ENCODE measurements around the gene KLHL18. TPM values are rescaled to one million over a fixed set of nuclear protein-coding genes. Genes with fewer than 3 reads are reported as not detected.

Gene KLHL18
- total RNA-seq, 1 experiment from 2014 or later = 28.6 TPM

DNA sequence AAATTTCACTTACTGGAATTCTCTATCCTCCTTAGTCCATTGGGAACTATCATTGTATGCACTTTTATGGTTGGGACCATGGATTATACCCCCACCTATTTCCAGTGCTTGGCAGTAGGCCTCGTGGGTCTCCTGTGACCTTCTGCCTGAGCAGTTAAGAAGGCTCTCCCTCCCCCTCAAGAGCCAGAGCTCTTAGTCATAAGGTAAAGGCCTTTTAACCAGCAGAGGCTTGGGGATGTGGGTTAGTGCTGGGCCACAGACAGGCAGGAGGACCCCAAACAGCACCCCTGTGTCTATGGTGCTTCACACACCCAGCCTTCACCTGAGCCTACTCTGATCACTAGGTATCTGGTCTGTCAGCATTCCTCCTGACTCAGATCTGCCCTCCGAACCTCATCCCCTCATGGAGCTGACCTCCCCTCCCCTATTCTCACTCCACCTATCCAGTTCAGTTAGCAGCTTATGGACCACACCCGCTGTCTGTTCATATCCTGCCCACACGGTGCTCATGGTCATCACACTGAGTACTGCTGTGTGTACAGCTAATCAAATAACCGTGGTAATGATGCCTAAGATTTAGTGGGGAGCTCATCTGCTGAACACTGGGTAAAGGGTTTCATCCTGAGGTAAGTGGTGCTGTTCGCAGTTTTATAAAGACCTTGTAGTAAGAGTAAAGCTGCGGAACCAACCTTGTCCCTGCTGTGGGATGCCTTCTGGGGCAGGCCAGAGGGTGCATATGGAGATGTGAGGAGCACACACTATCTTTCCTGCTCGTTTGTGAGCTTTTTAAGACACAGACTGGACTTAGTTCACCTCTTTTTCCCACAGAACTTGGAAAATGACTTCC is 40.9 kb downstream of the KLHL18 start:
- Histone ChIP-seq H3F3A (ENCODE audit: low read length, unreplicated experiment) (no peaks in the 10 kb centered on the region), H3K27ac (ENCODE audit: low read length) (peak overlapping the region; percentile 63), H3K36me3 (ENCODE audit: low read depth, low read length) (peaks cover 36% of the 10 kb centered on the region), H3K9ac (ENCODE audit: low read length) (no peak overlapping the region; the same call in 1 of the 2 replicates), H3K79me2 (ENCODE audit: low read length) (no peaks in the 10 kb centered on the region; the same call in 1 of the 2 replicates), H3K9me3 (ENCODE audit: low read length) (no peaks in the 10 kb centered on the region), H4K20me1 (ENCODE audit: low read length) (no peaks in the 10 kb centered on the region), H3K9me2 (replicated peaks; ENCODE audit: low read length) (no peaks in the 10 kb centered on the region), H3K4me1 (ENCODE audit: insufficient read depth, low read length) (peaks cover 19% of the 10 kb centered on the region), H3K4me2 (ENCODE audit: low read length) (peak overlapping the region; percentile 66), H3K4me3 (ENCODE audit: low read length) (no peak overlapping the region), H2AFZ (ENCODE audit: low read length) (no peak overlapping the region), H3K27me3 (ENCODE audit: low read length) (no peaks in the 10 kb centered on the region)
- BruUV-seq (replicated peaks) = no TSS peak
- ChIA-PET CTCF (interaction anchor here (0.6 to 1.7 kb wide), 6 partner anchors 41 to 290 kb away, joined by 3 to 11 read pairs (median 3); partner anchors contain the start of genes KIF9 and KLHL18), POLR2A (ENCODE audit: unreplicated experiment) (no interaction called here)
- intact Hi-C loops (cut with micrococcal nuclease) = loop anchor here (1.0 to 10.0 kb wide), 3 partner anchors 42 to 159 kb away; partner anchors contain the start of gene SETD2
- DNase-seq = peak; percentile 88
- TF ChIP-seq EZH2 (IDR thresholded peaks at IDR 0.05; ENCODE audit: low read length, unreplicated experiment) (no peak), EZH2phosphoT487 (IDR thresholded peaks at IDR 0.05; ENCODE audit: borderline replicate concordance, low read length) (no peak), CTCF (conservative IDR thresholded peaks at IDR 0.05; ENCODE audit: low read depth, low read length) (no peak)
- ATAC-seq = peak; percentile 75

DNA sequence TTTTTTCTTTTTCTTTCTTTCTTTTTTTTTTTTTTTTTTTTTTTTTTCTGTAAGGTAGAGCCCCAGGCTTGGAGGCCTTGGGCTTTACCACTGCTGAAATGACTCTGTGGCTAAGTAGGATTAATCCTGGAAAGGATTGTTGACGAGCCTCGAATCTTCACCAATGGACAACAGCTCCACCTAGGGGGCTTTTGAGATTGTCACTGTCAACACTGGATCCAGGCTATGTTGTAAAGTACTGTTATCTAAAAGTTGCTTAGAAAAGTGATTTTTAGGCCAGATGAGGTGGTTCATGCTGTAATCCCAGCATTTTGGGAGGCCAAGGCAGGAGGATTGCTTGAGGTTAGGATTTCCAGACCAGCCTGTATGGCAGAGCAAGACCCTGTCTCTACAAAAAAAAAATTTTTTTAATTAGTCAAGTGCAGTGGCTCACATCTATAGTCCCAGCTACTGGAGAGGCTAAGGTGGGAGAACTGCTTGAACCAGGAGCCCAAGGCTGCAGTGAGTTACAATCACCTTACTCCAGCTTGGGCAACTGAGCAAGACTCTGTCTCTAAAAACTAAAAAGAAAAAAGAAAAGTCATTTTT is 41.6 kb downstream of the KLHL18 start:
- Histone ChIP-seq H3K9ac (ENCODE audit: low read length) (no peak overlapping the region), H3F3A (ENCODE audit: low read length, unreplicated experiment) (no peaks in the 10 kb centered on the region)
- DNase-seq = peak; percentile 90

More for the DNA sequence above, 41.6 kb downstream of the KLHL18 start:
- Histone ChIP-seq H3K9me3 (ENCODE audit: low read length) (no peaks in the 10 kb centered on the region), H3K4me1 (ENCODE audit: insufficient read depth, low read length) (peaks cover 14% of the 10 kb centered on the region), H4K20me1 (ENCODE audit: low read length) (no peaks in the 10 kb centered on the region), H2AFZ (ENCODE audit: low read length) (no peak overlapping the region), H3K9me2 (replicated peaks; ENCODE audit: low read length) (no peaks in the 10 kb centered on the region), H3K27me3 (ENCODE audit: low read length) (no peaks in the 10 kb centered on the region), H3K4me3 (ENCODE audit: low read length) (no peak overlapping the region), H3K27ac (ENCODE audit: low read length) (peak overlapping the region; percentile 63), H3K79me2 (ENCODE audit: low read length) (no peaks in the 10 kb centered on the region; the same call in 1 of the 2 replicates), H3K4me2 (ENCODE audit: low read length) (peak overlapping the region; percentile 66; the same call in 1 of the 2 replicates), H3K36me3 (ENCODE audit: low read depth, low read length) (peaks cover 36% of the 10 kb centered on the region)
- peak; percentile 80 for TF ChIP-seq CTCF (conservative IDR thresholded peaks at IDR 0.05; ENCODE audit: low read depth, low read length)
- TF ChIP-seq EZH2 (IDR thresholded peaks at IDR 0.05; ENCODE audit: low read length, unreplicated experiment) = no peak
- no peak for TF ChIP-seq EZH2phosphoT487 (IDR thresholded peaks at IDR 0.05; ENCODE audit: borderline replicate concordance, low read length)
- BruUV-seq (replicated peaks) = no TSS peak
- ChIA-PET CTCF (interaction anchor here (0.6 to 1.7 kb wide), 5 partner anchors 42 to 291 kb away, joined by 3 to 11 read pairs (median 3); partner anchors contain the start of genes KIF9 and KLHL18), POLR2A (ENCODE audit: unreplicated experiment) (no interaction called here)
- ATAC-seq = peak; percentile 80
- intact Hi-C loops (cut with micrococcal nuclease) = loop anchor here (1.0 to 10.0 kb wide), 3 partner anchors 43 to 160 kb away; partner anchors contain the start of gene SETD2

All from PC-3 (cell line).